Stomach (tissue), 9 donors: ENCODE data around the gene ANKFY1. TPM values are rescaled to one million over a fixed set of nuclear protein-coding genes. Genes with fewer than 3 reads are reported as not detected.
"Not testable (repeated sequence)": the region's sequence is repeated elsewhere in the genome, so short reads cannot be mapped to it uniquely, and the experiment has no call there.

Source experiments
- DNase-seq, 2 donors: peaks; one replicate each; pipeline versions ENCODE4 v3.0.0 to v3.0.0-alpha.2; 2013 to 2019
- H3K27ac ChIP-seq, 5 donors: fragments of 200-600 bp in 4 of 5; sonication (generic) in 4 of 5; one replicate each; pipeline ENCODE4 v1.5.1; 2013 to 2019; ENCODE audit warnings: mild to moderate bottlenecking in 1 of 5, moderate library complexity in 1 of 5
- H3K27me3 ChIP-seq, 3 donors: fragments of 200-600 bp; sonication (generic); one replicate each; pipeline ENCODE4 v1.5.1; 2017 to 2019; ENCODE audit warnings: mixed run types in 1 of 3
- H3K36me3 ChIP-seq, 4 donors: fragments of 200-600 bp; sonication (generic); 1 replicate in 3 of 4; 2 replicates in 1 of 4; pipeline ENCODE4 v1.5.1; 2016 to 2019
- H3K4me1 ChIP-seq, 4 donors: fragments of 200-600 bp; sonication (generic); one replicate each; pipeline ENCODE4 v1.5.1; 2016 to 2019
- H3K4me3 ChIP-seq, 4 donors: fragments of 200-600 bp; sonication (generic) in 3 of 4; one replicate each; pipeline ENCODE4 v1.5.1; 2016 to 2019; ENCODE audit warnings: mild to moderate bottlenecking in 1 of 4
- H3K9me3 ChIP-seq, 4 donors: fragments of 200-600 bp; sonication (generic); one replicate each; pipeline ENCODE4 v1.5.1; 2016 to 2019
- EP300 ChIP-seq: sonication (generic); formaldehyde crosslinking; IDR thresholded peaks from one replicate; pipeline ENCODE4 v1.6.1; 2017; ENCODE audit warnings: antibody characterized with exemption
- POLR2A ChIP-seq, 4 donors: fragments of 450-650 bp; IDR thresholded peaks; one replicate each; pipeline ENCODE4 v1.6.1; 2016; ENCODE audit warnings: antibody characterized with exemption in 4 of 4, control low read depth in 2 of 4, mild to moderate bottlenecking in 1 of 4, moderate library complexity in 1 of 4
- POLR2AphosphoS5 ChIP-seq, 3 donors: sonication (generic); formaldehyde crosslinking; IDR thresholded peaks; one replicate each; pipeline ENCODE4 v1.6.1; 2016; ENCODE audit warnings: antibody characterized with exemption in 3 of 3
- WGBS, 5 donors: extraction: QIAGEN DNeasy Blood & Tissue Kit in 3 of 5; methylation state at CpG; one replicate each; pipeline versions ENCODE4 v1.1.5 to v1.1.7; 2013 to 2018; 5-methylcytosine and 5-hydroxymethylcytosine counted together
- intact Hi-C: fragments of 100-400 bp; cut with DNase I; formaldehyde crosslinking; loops from one replicate; pipeline ENCODE4 v1.15.1; 2023; ENCODE audit warnings: low total_unique reads
- polyA plus RNA-seq, 3 donors: library from polyadenylated mRNA; stranded (reverse); fragments of 200-250 nt; gene quantifications; one replicate each; pipeline ENCODE4 v1.2.3, GENCODE V29; 2013
- total RNA-seq, 5 donors: library from RNA; depleted of rRNA; stranded (reverse); fragments of >200 nt; gene quantifications; one replicate each; pipeline versions ENCODE4 v1.1.0 to v1.2.3, GENCODE V29; 2014 to 2016
- TF ChIP-seq, protein P1 (sequence below), 7 experiments: fragments of 450-650 bp in 4 of 7; fragments of 200-600 bp in 3 of 7; sonication (generic) in 3 of 7; IDR thresholded peaks; one replicate each; pipeline ENCODE4 v1.5.1; 2016 to 2019; ENCODE audit warnings: antibody characterized with exemption in 7 of 7, control low read depth in 2 of 7, mild to moderate bottlenecking in 1 of 7
- donor health status: healthy with polysubstance abuse.
- donor health status: Bipolar disorder and iron deficiency.
- donor health status: healthy.

ANKFY1 gene
- total and polyA plus RNA-seq, 8 donors, result 6.4 to 61.0 (median 39.2) TPM

DNA sequence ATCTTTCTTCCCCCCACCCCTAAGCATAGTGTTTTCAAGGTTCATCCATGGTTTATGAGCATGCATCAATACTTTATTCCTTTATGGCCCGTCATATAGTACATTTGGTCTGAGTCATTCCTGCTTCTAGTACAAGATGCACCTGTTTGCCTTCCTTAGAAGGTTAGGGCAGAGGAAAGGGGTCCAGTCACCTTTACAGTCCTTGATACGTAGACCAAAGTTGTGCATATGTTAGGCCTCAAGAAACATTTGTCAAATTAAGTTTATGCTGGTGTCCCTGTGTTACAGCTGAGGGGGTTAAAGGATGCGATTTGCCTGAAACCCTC is 119.4 kb downstream of the ANKFY1 start:
- H3K36me3 ChIP-seq, result peaks cover 0 to 10% (median 3%) of the 10 kb centered on the region in 4 donors
- no peaks in the 10 kb centered on the region for H3K9me3 ChIP-seq
- no peaks in the 10 kb centered on the region for H3K27me3 ChIP-seq
- TF ChIP-seq POLR2A (IDR thresholded peaks at IDR 0.05) (no peak), EP300 (no peak), POLR2AphosphoS5 (IDR thresholded peaks at IDR 0.05) (no peak)
- TF ChIP-seq, protein P1, sequence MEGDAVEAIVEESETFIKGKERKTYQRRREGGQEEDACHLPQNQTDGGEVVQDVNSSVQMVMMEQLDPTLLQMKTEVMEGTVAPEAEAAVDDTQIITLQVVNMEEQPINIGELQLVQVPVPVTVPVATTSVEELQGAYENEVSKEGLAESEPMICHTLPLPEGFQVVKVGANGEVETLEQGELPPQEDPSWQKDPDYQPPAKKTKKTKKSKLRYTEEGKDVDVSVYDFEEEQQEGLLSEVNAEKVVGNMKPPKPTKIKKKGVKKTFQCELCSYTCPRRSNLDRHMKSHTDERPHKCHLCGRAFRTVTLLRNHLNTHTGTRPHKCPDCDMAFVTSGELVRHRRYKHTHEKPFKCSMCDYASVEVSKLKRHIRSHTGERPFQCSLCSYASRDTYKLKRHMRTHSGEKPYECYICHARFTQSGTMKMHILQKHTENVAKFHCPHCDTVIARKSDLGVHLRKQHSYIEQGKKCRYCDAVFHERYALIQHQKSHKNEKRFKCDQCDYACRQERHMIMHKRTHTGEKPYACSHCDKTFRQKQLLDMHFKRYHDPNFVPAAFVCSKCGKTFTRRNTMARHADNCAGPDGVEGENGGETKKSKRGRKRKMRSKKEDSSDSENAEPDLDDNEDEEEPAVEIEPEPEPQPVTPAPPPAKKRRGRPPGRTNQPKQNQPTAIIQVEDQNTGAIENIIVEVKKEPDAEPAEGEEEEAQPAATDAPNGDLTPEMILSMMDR (IDR thresholded peaks at IDR 0.05), result no peak
- H3K27ac ChIP-seq, result peak overlapping the region; percentile 95 to 100 (median 100)
- H3K4me3 ChIP-seq, result peak overlapping the region; percentile 99 to 100 (median 100)
- 56 to 69% (median 61%) methylated on average over 3 of the region's 3 CpGs for WGBS, 5 donors
- intact Hi-C loops, result no loop called here
- no peak for DNase-seq
- peaks cover 34 to 45% (median 41%) of the 10 kb centered on the region in 4 donors for H3K4me1 ChIP-seq

DNA sequence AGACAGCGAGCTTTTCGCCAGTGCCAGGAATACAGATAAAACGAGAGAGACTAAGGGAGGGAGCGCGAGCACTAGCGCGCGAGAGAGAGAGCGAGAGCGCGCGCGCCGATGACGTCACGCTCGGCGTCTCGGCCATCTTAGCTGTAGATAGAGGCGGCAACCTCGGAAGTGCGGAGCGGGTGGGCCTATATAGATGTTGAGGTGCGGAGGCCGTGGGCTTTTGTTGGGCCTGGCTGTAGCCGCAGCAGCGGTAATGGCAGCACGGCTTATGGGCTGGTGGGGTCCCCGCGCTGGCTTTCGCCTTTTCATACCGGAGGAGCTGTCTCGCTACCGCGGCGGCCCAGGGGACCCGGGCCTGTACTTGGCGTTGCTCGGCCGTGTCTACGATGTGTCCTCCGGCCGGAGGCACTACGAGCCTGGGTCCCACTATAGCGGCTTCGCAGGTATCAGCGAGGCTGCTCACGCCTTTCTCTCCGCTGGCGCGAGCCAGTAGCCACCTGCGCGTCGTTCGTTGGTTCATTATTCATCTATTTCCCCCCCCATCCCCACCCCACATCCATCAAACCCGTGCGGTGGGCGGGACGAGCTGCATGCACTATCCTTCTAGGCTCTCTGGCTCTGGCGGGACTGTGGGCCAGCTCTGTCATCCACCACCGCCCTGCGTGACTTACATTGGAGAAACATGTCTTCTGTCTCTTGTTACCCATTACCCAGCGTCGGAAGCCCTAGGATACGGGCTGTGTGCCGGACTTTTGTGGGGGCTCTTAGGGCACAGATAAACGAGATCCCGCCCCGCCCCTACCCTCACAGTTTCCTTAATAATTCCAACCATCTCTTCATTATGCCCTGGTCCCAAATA is 120.0 kb downstream of the ANKFY1 start:
- H3K27ac ChIP-seq, result peak overlapping the region; percentile 95 to 100 (median 100)
- H3K9me3 ChIP-seq, result no peaks in the 10 kb centered on the region
- H3K36me3 ChIP-seq, result peaks cover 0 to 10% (median 3%) of the 10 kb centered on the region in 4 donors
- TF ChIP-seq EP300 (no peak), POLR2A (IDR thresholded peaks at IDR 0.05) (peak in 1 of 4 donors; percentile 78), POLR2AphosphoS5 (IDR thresholded peaks at IDR 0.05) (peak; percentile 68 to 94 (median 92))
- TF ChIP-seq, protein P1 (IDR thresholded peaks at IDR 0.05), result no peak
- intact Hi-C loops, result no loop called here
- H3K4me1 ChIP-seq, result peaks cover 37 to 51% (median 46%) of the 10 kb centered on the region in 4 donors
- H3K27me3 ChIP-seq, result no peaks in the 10 kb centered on the region
- peak overlapping the region; percentile 99 to 100 (median 100) for H3K4me3 ChIP-seq
- peak; percentile 93 to 98 for DNase-seq
- 0 to 1% (median 1%) methylated on average over 52 to 69 of the region's 69 CpGs for WGBS, 5 donors

DNA sequence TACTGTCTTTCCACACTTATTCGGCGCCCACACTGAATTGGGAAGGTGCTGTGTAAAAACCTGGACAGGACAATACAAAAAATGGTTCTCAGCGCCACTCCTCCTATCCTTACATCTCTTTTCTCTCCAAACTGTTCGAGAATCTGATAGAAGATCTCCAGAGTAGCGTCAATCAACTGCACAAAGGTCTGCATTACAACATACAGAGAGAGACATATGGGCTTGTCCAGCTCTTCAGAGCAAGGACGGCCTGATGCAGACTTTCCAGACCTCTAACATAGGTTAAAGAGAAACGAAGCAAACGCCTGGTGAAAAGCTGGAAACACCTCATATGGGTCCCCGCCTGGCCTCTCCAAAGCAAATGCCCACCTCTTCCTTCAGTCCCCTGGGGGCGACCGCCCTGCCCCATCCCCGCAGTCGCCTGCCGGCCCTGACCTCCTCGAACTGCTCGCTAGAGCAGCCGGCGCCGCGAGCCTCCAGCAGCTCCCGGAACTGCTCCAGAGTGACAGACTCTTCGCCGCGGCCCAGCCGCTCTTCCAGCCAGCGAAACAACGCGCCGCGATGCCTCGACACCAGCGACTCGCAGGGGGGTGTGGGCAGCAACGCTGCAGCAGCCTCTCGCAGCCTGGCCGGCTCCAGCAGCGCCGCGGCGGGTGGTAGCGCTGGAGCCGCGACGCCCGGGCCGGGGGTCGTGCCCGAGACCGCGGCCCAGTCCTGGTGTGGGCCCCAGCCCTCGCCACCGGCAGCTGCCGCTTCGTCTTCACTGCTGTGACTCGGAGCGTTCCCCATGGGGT is 121.5 kb downstream of the ANKFY1 start:
- H3K36me3 ChIP-seq, result peaks cover 0 to 10% (median 3%) of the 10 kb centered on the region in 4 donors
- peak overlapping the region; percentile 99 to 100 (median 100) for H3K4me3 ChIP-seq
- H3K27ac ChIP-seq, result peak overlapping the region; percentile 85 to 100 (median 100)
- intact Hi-C loops, result no loop called here
- no peaks in the 10 kb centered on the region for H3K27me3 ChIP-seq
- H3K9me3 ChIP-seq, result no peaks in the 10 kb centered on the region
- peak; percentile 32 to 68 for DNase-seq
- TF ChIP-seq, protein P1 (IDR thresholded peaks at IDR 0.05), result no peak
- no peak for TF ChIP-seq POLR2AphosphoS5 (IDR thresholded peaks at IDR 0.05)
- no peak for TF ChIP-seq POLR2A (IDR thresholded peaks at IDR 0.05)
- WGBS, 5 donors, result 2 to 6% (median 2%) methylated on average over 21 to 56 of the region's 56 CpGs
- peaks cover 50 to 65% (median 58%) of the 10 kb centered on the region in 4 donors for H3K4me1 ChIP-seq

DNA sequence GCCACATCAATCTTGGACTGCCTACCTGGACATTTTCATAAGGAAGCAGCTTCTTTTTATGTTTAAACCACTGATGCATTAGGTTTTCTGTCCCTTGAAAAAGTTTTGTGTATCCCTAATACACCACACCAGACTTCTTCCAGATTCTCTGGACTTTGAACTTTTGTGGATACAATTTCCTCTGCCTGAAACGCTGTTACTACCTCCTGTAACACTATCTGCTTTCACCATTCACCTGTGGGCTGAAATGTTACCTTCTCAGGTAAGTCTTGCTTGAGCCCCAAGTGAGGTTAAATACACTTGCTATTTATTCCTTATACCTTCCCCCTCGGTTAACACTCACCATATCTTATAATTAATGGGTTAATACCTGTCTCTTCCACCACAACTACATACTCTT is 123.7 kb downstream of the ANKFY1 start:
- Histone ChIP-seq H3K27ac (peak overlapping the region in 3 of 5 donors; percentile 16 to 98 (median 18)), H3K27me3 (no peaks in the 10 kb centered on the region), H3K4me3 (no peak overlapping the region), H3K9me3 (no peaks in the 10 kb centered on the region), H3K36me3 (peaks cover 0 to 17% (median 4%) of the 10 kb centered on the region in 4 donors), H3K4me1 (peaks cover 58 to 84% (median 74%) of the 10 kb centered on the region in 4 donors)
- TF ChIP-seq EP300 (no peak), POLR2AphosphoS5 (IDR thresholded peaks at IDR 0.05) (no peak), POLR2A (IDR thresholded peaks at IDR 0.05) (no peak)
- TF ChIP-seq, protein P1 (IDR thresholded peaks at IDR 0.05), result no peak
- intact Hi-C loops, result no loop called here
- WGBS, 5 donors, result 30 to 41% (median 39%) methylated on average over 2 of the region's 2 CpGs
- DNase-seq, result peak in 1 of 2 donors; percentile 34

DNA sequence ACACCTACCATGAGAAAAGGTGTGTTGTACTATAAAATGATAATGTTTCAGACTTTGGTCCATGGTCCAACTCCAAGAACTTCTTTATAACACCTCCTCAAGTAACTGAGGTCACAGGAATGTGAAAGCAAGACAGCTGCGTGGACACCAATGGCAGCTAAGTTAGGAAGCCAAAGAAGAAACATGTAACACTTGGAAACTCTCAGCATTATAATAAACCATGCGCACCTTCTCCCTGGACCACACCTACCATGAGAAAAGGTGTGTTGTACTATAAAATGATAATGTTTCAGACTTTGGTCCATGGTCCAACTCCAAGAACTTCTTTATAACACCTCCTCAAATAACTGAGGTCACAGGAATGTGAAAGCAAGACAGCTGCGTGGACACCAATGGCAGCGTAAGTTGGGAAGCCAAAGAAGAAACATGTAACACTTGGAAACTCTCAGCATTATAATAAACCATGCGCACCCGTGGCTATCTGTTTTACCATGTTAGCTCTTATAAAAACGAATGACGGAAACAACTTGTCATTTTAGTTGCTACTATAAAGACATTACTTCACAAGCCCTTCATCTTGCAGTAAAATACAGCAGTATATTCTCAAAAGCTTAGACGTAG is 124.8 kb downstream of the ANKFY1 start:
- DNase-seq, H3K9me3 ChIP-seq, H3K27me3 ChIP-seq, intact Hi-C loops: not testable (repeated sequence)
- WGBS, 5 donors, result 68 to 78% (median 71%) methylated on average over 7 to 9 of the region's 9 CpGs
- Histone ChIP-seq H3K4me1 (peaks cover 53 to 81% (median 71%) of the 10 kb centered on the region in 4 donors), H3K4me3 (peak overlapping the region in 1 of 4 donors; percentile 9), H3K27ac (peak overlapping the region in 2 of 5 donors; percentile 40 to 98), H3K36me3 (peaks cover 0 to 17% (median 4%) of the 10 kb centered on the region in 4 donors)
